Loucy (cell line): ENCODE data around the gene TCEAL8.

Source experiments
- H2AFZ ChIP-seq: fragments of 200-600 bp; sonication (generic); 2 replicates; pipeline ENCODE4 v1.6.0; 2016; ENCODE audit warnings: antibody characterized with exemption, mild to moderate bottlenecking, low read length, moderate library complexity
- H3F3A ChIP-seq: fragments of 200-600 bp; 2 replicates; pipeline ENCODE4 v1.6.0; 2016; ENCODE audit warnings: antibody characterized with exemption, low read depth, mild to moderate bottlenecking
- H3K27me3 ChIP-seq: fragments of 200-600 bp; sonication (generic); 2 replicates; pipeline ENCODE4 v1.6.1; 2014; ENCODE audit warnings: low read length, mild to moderate bottlenecking; ENCODE audit not compliant: insufficient read depth, poor library complexity, severe bottlenecking
- H3K36me3 ChIP-seq: fragments of 200-600 bp; sonication (generic); 2 replicates; pipeline ENCODE4 v1.6.1; 2016; ENCODE audit warnings: low read length; ENCODE audit not compliant: insufficient read depth
- H3K4me1 ChIP-seq: fragments of 200-600 bp; sonication (generic); 2 replicates; pipeline ENCODE4 v1.5.1; 2014; ENCODE audit warnings: low read length, mild to moderate bottlenecking; ENCODE audit not compliant: insufficient read depth, poor library complexity, severe bottlenecking
- H3K4me2 ChIP-seq: fragments of 200-600 bp; sonication (generic); 2 replicates; pipeline ENCODE4 v1.6.0; 2014; ENCODE audit warnings: antibody characterized with exemption, low read length, low read depth, mild to moderate bottlenecking; ENCODE audit not compliant: poor library complexity, severe bottlenecking
- H3K4me3 ChIP-seq: fragments of 200-600 bp; sonication (generic); 2 replicates; pipeline ENCODE4 v1.5.1; 2014; ENCODE audit warnings: low read length, mild to moderate bottlenecking, mixed read lengths; ENCODE audit not compliant: poor library complexity, severe bottlenecking
- H3K79me2 ChIP-seq: fragments of 200-600 bp; sonication (generic); 2 replicates; pipeline ENCODE4 v1.6.1; 2014; ENCODE audit warnings: low read length; ENCODE audit not compliant: insufficient read depth
- H3K9ac ChIP-seq: fragments of 200-600 bp; sonication (generic); 2 replicates; pipeline ENCODE4 v1.6.0; 2014; ENCODE audit warnings: mild to moderate bottlenecking, low read depth, low read length, moderate library complexity; ENCODE audit not compliant: poor library complexity, severe bottlenecking
- H3K9me2 ChIP-seq: fragments of 200-600 bp; sonication (generic); replicated peaks from 2 replicates; pipeline ENCODE4 v1.6.1; 2016; ENCODE audit warnings: low read depth, low read length, mixed read lengths
- H3K9me3 ChIP-seq: fragments of 200-600 bp; sonication (generic); 2 replicates; pipeline ENCODE4 v1.6.1; 2014; ENCODE audit warnings: mild to moderate bottlenecking, antibody characterized with exemption, low read length, low read depth; ENCODE audit not compliant: insufficient read depth
- H4K20me1 ChIP-seq: fragments of 200-600 bp; sonication (generic); 2 replicates; pipeline ENCODE4 v1.6.0; 2014; ENCODE audit warnings: antibody characterized with exemption, low read length, mild to moderate bottlenecking; ENCODE audit not compliant: insufficient read depth, poor library complexity, severe bottlenecking
- CTCF ChIP-seq: fragments of 200-600 bp; sonication (generic); conservative IDR thresholded peaks from 2 replicates; pipeline ENCODE4 v1.5.1; 2014; ENCODE audit warnings: mild to moderate bottlenecking, antibody characterized with exemption, low read length
- EZH2phosphoT487 ChIP-seq: fragments of 200-600 bp; IDR thresholded peaks from 2 replicates; pipeline ENCODE4 v1.6.1; 2018; ENCODE audit warnings: antibody characterized with exemption, mild to moderate bottlenecking, moderate library complexity, borderline replicate concordance

TCEAL8 gene

GRCh38 chrX:103253608-103254007, 1.3 kb downstream of the TCEAL8 start:
- TF ChIP-seq EZH2phosphoT487: no peak
- no peak for TF ChIP-seq CTCF
- Histone ChIP-seq H3K4me2 (peak overlapping the region; percentile 93), H3F3A (no peaks in the 10 kb centered on the region), H3K9me3 (no peaks in the 10 kb centered on the region), H3K4me1 (peaks cover 14% of the 10 kb centered on the region), H4K20me1 (peaks cover 16% of the 10 kb centered on the region), H3K79me2 (peaks cover 37% of the 10 kb centered on the region), H3K27me3 (no peaks in the 10 kb centered on the region), H3K9me2 (no peaks in the 10 kb centered on the region), H3K9ac (peak overlapping the region; percentile 98), H3K36me3 (no peaks in the 10 kb centered on the region), H3K4me3 (peak overlapping the region; percentile 97), H2AFZ (no peak overlapping the region)

GRCh38 chrX:103250977-103251376, 4.0 kb downstream of the TCEAL8 start:
- Histone ChIP-seq H3K79me2 (peaks cover 37% of the 10 kb centered on the region), H3K4me2 (no peak overlapping the region), H3K27me3 (no peaks in the 10 kb centered on the region), H2AFZ (no peak overlapping the region), H3K36me3 (no peaks in the 10 kb centered on the region), H3K4me1 (peaks cover 13% of the 10 kb centered on the region), H3F3A (no peaks in the 10 kb centered on the region), H4K20me1 (peaks cover 16% of the 10 kb centered on the region), H3K4me3 (no peak overlapping the region), H3K9me3 (no peaks in the 10 kb centered on the region), H3K9me2 (no peaks in the 10 kb centered on the region), H3K9ac (no peak overlapping the region)
- TF ChIP-seq CTCF: no peak
- no peak for TF ChIP-seq EZH2phosphoT487

DNA sequence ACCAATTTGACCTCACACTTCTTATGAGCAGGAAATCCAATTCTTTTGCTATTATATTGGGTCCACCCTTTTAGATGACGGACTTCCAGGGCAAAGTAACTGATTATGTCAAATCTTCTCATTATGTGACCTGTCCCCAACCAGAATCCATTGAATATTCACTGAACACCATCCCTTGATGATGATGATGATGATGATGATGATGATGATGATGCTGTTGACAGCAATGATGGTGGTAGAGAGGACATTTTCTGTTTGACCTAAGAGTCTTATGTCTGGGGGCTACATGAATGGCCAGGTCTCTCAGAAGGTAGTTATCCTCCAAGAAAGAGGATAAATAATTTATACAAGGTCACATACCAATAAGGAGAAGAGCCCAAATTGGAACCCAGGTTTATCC, 5.2 kb downstream of the TCEAL8 start:
- H3K9ac ChIP-seq: no peak overlapping the region
- H3K79me2 ChIP-seq: peaks cover 30% of the 10 kb centered on the region
- no peaks in the 10 kb centered on the region for H3K9me3 ChIP-seq
- H3K4me3 ChIP-seq: no peak overlapping the region
- no peaks in the 10 kb centered on the region for H3F3A ChIP-seq
- no peaks in the 10 kb centered on the region for H3K36me3 ChIP-seq
- no peaks in the 10 kb centered on the region for H3K27me3 ChIP-seq
- TF ChIP-seq EZH2phosphoT487 (no peak), CTCF (no peak)
- no peak overlapping the region for H2AFZ ChIP-seq
- no peaks in the 10 kb centered on the region for H3K9me2 ChIP-seq
- no peak overlapping the region for H3K4me2 ChIP-seq
- peaks cover 5% of the 10 kb centered on the region for H3K4me1 ChIP-seq
- H4K20me1 ChIP-seq: peaks cover 16% of the 10 kb centered on the region
